SU-DHL-6 (cell line): Measurements from ENCODE around the gene PKDCC.

Experiments
- CTCF ChIP-seq: fragments of 200-600 bp; sonication (generic); IDR thresholded peaks from one replicate; pipeline ENCODE4 v1.5.1; 2017; ENCODE audit warnings: antibody characterized with exemption, mild to moderate bottlenecking, low read length, moderate library complexity; ENCODE audit not compliant: insufficient read depth, poor library complexity, severe bottlenecking
- EZH2phosphoT487 ChIP-seq: fragments of 200-600 bp; sonication (generic), shearing (Covaris generic); conservative IDR thresholded peaks from 2 replicates; pipeline ENCODE4 v1.6.1; 2018; ENCODE audit warnings: mild to moderate bottlenecking, antibody characterized with exemption, low read length, moderate library complexity, mixed read lengths

GRCh38 chr2:42041377-42042127 lies 6.3 kb upstream of the PKDCC start:
- no peak for TF ChIP-seq CTCF
- no peak for TF ChIP-seq EZH2phosphoT487
